Thoracic aorta (tissue), 2 donors: ENCODE data around the gene GSAP. TPM values are rescaled to one million over a fixed set of nuclear protein-coding genes. Genes with fewer than 3 reads are reported as not detected.

Experiments used
- ATAC-seq: fragments of 150-250 bp; one replicate; pipeline ENCODE4 v1.8.0; 2017; ENCODE audit warnings: low read depth; ENCODE audit not compliant: insufficient number of reproducible peaks, low FRiP score
- DNase-seq: peaks from one replicate; pipeline ENCODE4 v3.0.0-alpha.2; 2020; ENCODE audit warnings: low spot score
- H3K27ac ChIP-seq, 2 donors: fragments of 200-600 bp; sonication (generic); 1 replicate in 1 of 2; 2 replicates in 1 of 2; pipeline ENCODE4 v1.5.1; 2016; ENCODE audit warnings: mild to moderate bottlenecking in 2 of 2, moderate library complexity in 2 of 2
- H3K27me3 ChIP-seq: fragments of 200-600 bp; sonication (generic); replicated peaks from 2 replicates; pipeline ENCODE4 v1.6.0; 2016; ENCODE audit warnings: mild to moderate bottlenecking; ENCODE audit not compliant: insufficient read depth
- H3K36me3 ChIP-seq: fragments of 200-600 bp; sonication (generic); one replicate; pipeline ENCODE4 v1.5.1; 2016
- H3K4me1 ChIP-seq, 2 donors: fragments of 200-600 bp; sonication (generic); 1 replicate in 1 of 2; 2 replicates in 1 of 2; pipeline versions ENCODE4 v1.5.1 to v1.6.0; 2016; ENCODE audit warnings: low read depth in 2 of 2, mild to moderate bottlenecking in 1 of 2; ENCODE audit not compliant: control insufficient read depth in 1 of 2
- H3K4me3 ChIP-seq: fragments of 200-600 bp; sonication (generic); 2 replicates; pipeline ENCODE4 v1.5.1; 2016; ENCODE audit warnings: mild to moderate bottlenecking
- H3K9me3 ChIP-seq: fragments of 200-600 bp; sonication (generic); 2 replicates; pipeline ENCODE4 v1.5.1; 2016
- CTCF ChIP-seq: fragments of 200-600 bp; sonication (generic); IDR thresholded peaks from one replicate; pipeline ENCODE4 v1.5.1; 2019; ENCODE audit warnings: antibody characterized with exemption
- total RNA-seq, 2 donors: library from RNA; depleted of rRNA; stranded (reverse); fragments of >200 nt; gene quantifications; one replicate each; pipeline versions ENCODE4 v1.1.0 to v1.2.3, GENCODE V29; 2016

The GSAP gene
- total RNA-seq, 2 donors from 2014 or later: 19.6 to 22.0 TPM

- TF ChIP-seq CTCF: no peak
- no peaks in the 10 kb centered on the region for H3K27me3 ChIP-seq
- ATAC-seq (no peak), DNase-seq (no peak)
- peak overlapping the region; percentile 25 to 68 for H3K27ac ChIP-seq
- no peak overlapping the region for H3K4me3 ChIP-seq
- H3K9me3 ChIP-seq: no peaks in the 10 kb centered on the region
- H3K36me3 ChIP-seq: no peaks in the 10 kb centered on the region
- H3K4me1 ChIP-seq: peaks cover 19 to 78% of the 10 kb centered on the region in 2 donors
Observed at GRCh38 chr7:77313085-77313484, 103.1 kb downstream of the GSAP start.

- DNase-seq (no peak), ATAC-seq (no peak)
- no peak for TF ChIP-seq CTCF
- Histone ChIP-seq H3K4me1 (peaks cover 19 to 86% of the 10 kb centered on the region in 2 donors), H3K4me3 (no peak overlapping the region), H3K36me3 (no peaks in the 10 kb centered on the region), H3K27me3 (no peaks in the 10 kb centered on the region), H3K27ac (peak overlapping the region; percentile 17 to 28), H3K9me3 (no peaks in the 10 kb centered on the region)
Observed at GRCh38 chr7:77310982-77311381, 105.2 kb downstream of the GSAP start.

DNA sequence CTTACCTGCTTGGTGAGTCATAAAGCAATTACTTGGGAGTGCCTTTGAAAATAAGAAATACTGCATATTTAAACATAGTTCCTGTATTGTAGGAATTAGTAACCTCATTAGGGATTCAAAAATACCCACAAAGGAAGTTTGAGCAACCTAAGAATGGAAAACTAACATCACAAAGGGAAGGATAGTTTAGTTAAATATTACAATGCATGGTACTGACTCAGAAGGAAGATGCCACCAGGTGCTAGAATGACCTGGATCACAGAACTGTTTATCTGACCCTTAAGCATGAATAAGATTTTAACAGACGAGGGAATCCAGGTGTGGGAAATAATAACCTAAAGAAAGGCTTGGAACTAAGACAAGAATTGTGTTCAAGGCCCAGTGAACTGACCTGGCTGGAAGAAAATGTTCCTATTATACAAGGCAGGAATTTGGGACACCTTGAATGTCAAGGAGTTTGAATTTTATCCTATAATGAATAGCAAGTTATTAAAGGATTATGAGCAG, 106.4 kb downstream of the GSAP start:
- DNase-seq: no peak
- Histone ChIP-seq H3K36me3 (no peaks in the 10 kb centered on the region), H3K9me3 (no peaks in the 10 kb centered on the region), H3K4me1 (peaks cover 14 to 78% of the 10 kb centered on the region in 2 donors), H3K27ac (peak overlapping the region; percentile 54 to 66), H3K27me3 (no peaks in the 10 kb centered on the region), H3K4me3 (no peak overlapping the region)
- ATAC-seq: no peak
- TF ChIP-seq CTCF: no peak

DNA sequence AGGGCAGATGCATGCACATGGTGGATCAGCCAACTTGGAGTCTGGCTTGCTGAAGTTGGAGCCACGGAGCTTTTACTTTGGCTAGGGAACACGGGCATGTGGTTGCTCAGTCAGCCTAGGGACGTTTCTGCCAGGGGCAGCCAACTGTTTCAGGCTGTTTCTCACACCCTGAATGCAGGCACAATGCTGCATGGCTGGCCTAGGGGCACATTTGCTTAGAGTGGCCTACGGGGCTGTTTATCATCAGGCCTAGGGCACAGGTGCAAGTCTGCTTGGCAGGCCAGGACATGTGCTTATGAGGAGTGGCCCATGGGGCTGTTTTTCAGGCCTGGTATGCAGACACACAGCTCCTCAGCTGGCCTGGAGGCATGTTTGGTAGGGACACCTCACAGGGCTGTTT, 107.4 kb downstream of the GSAP start:
- ATAC-seq: no peak
- peak overlapping the region; percentile 54 to 66 for H3K27ac ChIP-seq
- no peak overlapping the region for H3K4me3 ChIP-seq
- H3K36me3 ChIP-seq: no peaks in the 10 kb centered on the region
- no peak for TF ChIP-seq CTCF
- peaks cover 8 to 69% of the 10 kb centered on the region in 2 donors for H3K4me1 ChIP-seq
- no peaks in the 10 kb centered on the region for H3K9me3 ChIP-seq
- DNase-seq: no peak
- no peaks in the 10 kb centered on the region for H3K27me3 ChIP-seq

DNA sequence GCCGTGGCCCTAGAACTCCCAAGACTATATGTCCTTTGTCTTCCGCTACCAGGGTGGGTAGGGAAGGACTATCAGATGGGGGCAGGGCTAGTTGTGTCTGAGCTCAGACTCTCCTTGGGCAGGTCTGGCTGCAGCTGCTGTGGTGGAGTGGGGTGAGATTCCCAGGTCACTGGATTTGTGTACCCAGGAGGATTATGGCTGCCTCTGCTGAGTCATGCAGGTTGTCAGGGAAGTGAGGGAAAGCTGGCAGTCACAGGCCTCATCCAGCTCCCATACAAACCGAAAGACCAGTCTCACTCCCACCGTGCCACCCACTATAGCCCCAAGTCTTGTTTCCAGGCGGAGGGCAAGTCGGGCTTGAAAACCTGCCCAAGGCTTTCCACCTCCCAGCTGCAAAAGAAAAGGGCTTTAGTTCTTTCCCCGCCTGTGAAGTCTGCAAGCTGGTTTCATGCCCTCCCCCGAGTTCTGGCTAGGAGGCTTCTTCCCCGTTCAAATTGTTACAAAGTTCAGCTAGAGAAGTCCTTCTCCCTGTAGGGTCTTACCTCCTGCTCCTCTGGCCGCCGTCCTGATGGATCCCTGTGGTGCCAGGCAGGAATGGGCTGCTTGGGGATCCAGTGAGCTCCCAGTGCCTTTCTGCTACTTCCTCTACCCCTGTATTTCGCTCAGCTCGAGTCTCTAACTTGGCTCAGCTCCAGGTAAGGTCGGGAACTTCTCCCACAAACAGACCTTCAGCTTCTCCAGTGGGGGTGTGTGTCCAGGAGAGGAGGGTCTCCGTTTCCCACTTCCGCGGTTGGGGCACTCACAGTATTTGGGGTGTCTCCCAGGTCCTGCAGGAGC, 109.7 kb downstream of the GSAP start:
- no peak for ATAC-seq

More for the DNA sequence above, 109.7 kb downstream of the GSAP start:
- peaks cover 5 to 46% of the 10 kb centered on the region in 2 donors for H3K4me1 ChIP-seq
- DNase-seq: no peak
- peak overlapping the region in 1 of 2 donors; percentile 15 for H3K27ac ChIP-seq
- H3K9me3 ChIP-seq: no peaks in the 10 kb centered on the region
- H3K4me3 ChIP-seq: no peak overlapping the region
- no peaks in the 10 kb centered on the region for H3K27me3 ChIP-seq
- H3K36me3 ChIP-seq: no peaks in the 10 kb centered on the region
- no peak for TF ChIP-seq CTCF
